22Rv1 (cell line): ENCODE measurements around the gene MACROH2A2.

Experiments used
- H3K27ac ChIP-seq: fragments of 450-650 bp; 2 replicates; pipeline ENCODE4 v1.5.1; 2017
- CTCF ChIP-seq: fragments of 450-650 bp; IDR thresholded peaks from 2 replicates; pipeline ENCODE4 v1.5.1; 2017; ENCODE audit warnings: mild to moderate bottlenecking
- ZFX ChIP-seq: fragments of 450-650 bp; IDR thresholded peaks from 2 replicates; pipeline ENCODE4 v1.6.1; 2017; ENCODE audit warnings: antibody characterized with exemption, borderline replicate concordance

The MACROH2A2 gene

GRCh38 chr10:70055550-70055949, 2.9 kb downstream of the MACROH2A2 start:
- no peak for TF ChIP-seq ZFX
- TF ChIP-seq CTCF = no peak
- H3K27ac ChIP-seq = no peak overlapping the region

- H3K27ac ChIP-seq = no peak overlapping the region
- TF ChIP-seq ZFX = no peak
- no peak for TF ChIP-seq CTCF
Measured at GRCh38 chr10:70057306-70057705, 4.7 kb downstream of the MACROH2A2 start.

- no peak overlapping the region for H3K27ac ChIP-seq
- TF ChIP-seq ZFX = no peak
- TF ChIP-seq CTCF = no peak
Measured at GRCh38 chr10:70060389-70060788, 7.7 kb downstream of the MACROH2A2 start.

GRCh38 chr10:70063418-70064098, 10.9 kb downstream of the MACROH2A2 start:
- no peak for TF ChIP-seq CTCF
- TF ChIP-seq ZFX = no peak
- no peak overlapping the region for H3K27ac ChIP-seq

- H3K27ac ChIP-seq = no peak overlapping the region
- no peak for TF ChIP-seq CTCF
- TF ChIP-seq ZFX = no peak
Measured at GRCh38 chr10:70064486-70064885, 11.8 kb downstream of the MACROH2A2 start.

GRCh38 chr10:70066190-70066589, 13.5 kb downstream of the MACROH2A2 start:
- no peak for TF ChIP-seq CTCF
- TF ChIP-seq ZFX = no peak
- H3K27ac ChIP-seq = no peak overlapping the region

GRCh38 chr10:70067586-70067985, 14.9 kb downstream of the MACROH2A2 start:
- no peak for TF ChIP-seq ZFX
- TF ChIP-seq CTCF = no peak
- H3K27ac ChIP-seq = no peak overlapping the region
